Fibroblast of the aortic adventitia (primary cell): Measurements from ENCODE around the gene CGREF1. TPM values are rescaled to one million over a fixed set of nuclear protein-coding genes. Genes with fewer than 3 reads are reported as not detected.
A peak's percentile ranks its signal among the peaks of the same experiment; 100 is the strongest.

Experiments used
- DNase-seq: peaks from one replicate; pipeline ENCODE4 v3.0.0-alpha.2; 2010; ENCODE audit warnings: low read depth
- H3K4me3 ChIP-seq: 2 replicates; pipeline ENCODE4 v1.5.1; 2011; ENCODE audit warnings: low read depth, mild to moderate bottlenecking, control low read depth, low read length, moderate library complexity
- total RNA-seq: library from RNA; depleted of rRNA; stranded (reverse); fragments of >200 nt; gene quantifications from 2 replicates; pipeline ENCODE4 v1.2.3, GENCODE V29; 2012; ENCODE audit warnings: low replicate concordance
- TF ChIP-seq, protein P1 (sequence below): IDR thresholded peaks from 2 replicates; pipeline ENCODE4 v1.5.1; 2011; ENCODE audit warnings: mild to moderate bottlenecking, low read length, control low read depth, inconsistent platforms; ENCODE audit not compliant: insufficient read depth

Gene CGREF1
- total RNA-seq, 1 donor, result 4.7 TPM

GRCh38 chr2:27095745-27096651 is 22.9 kb downstream of the CGREF1 start:
- TF ChIP-seq, protein P1, sequence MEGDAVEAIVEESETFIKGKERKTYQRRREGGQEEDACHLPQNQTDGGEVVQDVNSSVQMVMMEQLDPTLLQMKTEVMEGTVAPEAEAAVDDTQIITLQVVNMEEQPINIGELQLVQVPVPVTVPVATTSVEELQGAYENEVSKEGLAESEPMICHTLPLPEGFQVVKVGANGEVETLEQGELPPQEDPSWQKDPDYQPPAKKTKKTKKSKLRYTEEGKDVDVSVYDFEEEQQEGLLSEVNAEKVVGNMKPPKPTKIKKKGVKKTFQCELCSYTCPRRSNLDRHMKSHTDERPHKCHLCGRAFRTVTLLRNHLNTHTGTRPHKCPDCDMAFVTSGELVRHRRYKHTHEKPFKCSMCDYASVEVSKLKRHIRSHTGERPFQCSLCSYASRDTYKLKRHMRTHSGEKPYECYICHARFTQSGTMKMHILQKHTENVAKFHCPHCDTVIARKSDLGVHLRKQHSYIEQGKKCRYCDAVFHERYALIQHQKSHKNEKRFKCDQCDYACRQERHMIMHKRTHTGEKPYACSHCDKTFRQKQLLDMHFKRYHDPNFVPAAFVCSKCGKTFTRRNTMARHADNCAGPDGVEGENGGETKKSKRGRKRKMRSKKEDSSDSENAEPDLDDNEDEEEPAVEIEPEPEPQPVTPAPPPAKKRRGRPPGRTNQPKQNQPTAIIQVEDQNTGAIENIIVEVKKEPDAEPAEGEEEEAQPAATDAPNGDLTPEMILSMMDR, result no peak
- peak; percentile 64 for DNase-seq
- no peak overlapping the region for H3K4me3 ChIP-seq

GRCh38 chr2:27095427-27095744 is 23.5 kb downstream of the CGREF1 start:
- no peak overlapping the region for H3K4me3 ChIP-seq
- TF ChIP-seq, protein P1, result no peak
- no peak for DNase-seq

DNA sequence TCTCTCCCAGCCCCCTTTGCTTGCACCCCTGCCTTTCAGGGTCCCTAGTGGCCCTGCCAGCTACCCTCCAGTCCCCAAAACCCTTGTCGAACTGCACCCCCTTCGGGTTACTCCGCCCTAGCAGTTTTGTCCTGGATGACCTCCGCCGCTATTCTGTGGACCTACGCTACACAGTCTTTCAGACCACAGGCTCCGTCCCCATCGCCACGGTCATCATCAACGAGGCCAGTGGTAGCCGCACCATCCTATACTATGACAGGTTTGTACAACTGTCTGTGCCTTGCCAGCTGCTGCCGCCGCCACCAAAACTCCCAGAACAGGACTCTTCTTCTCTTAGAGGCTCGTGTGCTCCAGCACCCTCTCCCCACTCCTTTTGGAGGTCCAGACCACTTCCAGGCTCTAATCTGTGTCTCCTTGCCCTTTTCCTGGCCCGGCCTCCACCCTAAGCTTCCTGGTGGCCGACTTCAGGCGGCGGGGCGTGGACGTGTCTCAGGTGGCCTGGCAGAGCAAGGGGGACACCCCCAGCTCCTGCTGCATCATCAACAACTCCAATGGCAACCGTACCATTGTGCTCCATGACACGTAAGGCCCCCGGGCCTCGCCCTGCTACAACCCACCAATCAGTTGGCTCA is 24.5 kb downstream of the CGREF1 start:
- TF ChIP-seq, protein P1, result no peak
- DNase-seq, result no peak
- H3K4me3 ChIP-seq, result no peak overlapping the region

GRCh38 chr2:27093430-27094352 is 25.2 kb downstream of the CGREF1 start:
- no peak for DNase-seq
- H3K4me3 ChIP-seq, result no peak overlapping the region
- TF ChIP-seq, protein P1, result no peak

DNA sequence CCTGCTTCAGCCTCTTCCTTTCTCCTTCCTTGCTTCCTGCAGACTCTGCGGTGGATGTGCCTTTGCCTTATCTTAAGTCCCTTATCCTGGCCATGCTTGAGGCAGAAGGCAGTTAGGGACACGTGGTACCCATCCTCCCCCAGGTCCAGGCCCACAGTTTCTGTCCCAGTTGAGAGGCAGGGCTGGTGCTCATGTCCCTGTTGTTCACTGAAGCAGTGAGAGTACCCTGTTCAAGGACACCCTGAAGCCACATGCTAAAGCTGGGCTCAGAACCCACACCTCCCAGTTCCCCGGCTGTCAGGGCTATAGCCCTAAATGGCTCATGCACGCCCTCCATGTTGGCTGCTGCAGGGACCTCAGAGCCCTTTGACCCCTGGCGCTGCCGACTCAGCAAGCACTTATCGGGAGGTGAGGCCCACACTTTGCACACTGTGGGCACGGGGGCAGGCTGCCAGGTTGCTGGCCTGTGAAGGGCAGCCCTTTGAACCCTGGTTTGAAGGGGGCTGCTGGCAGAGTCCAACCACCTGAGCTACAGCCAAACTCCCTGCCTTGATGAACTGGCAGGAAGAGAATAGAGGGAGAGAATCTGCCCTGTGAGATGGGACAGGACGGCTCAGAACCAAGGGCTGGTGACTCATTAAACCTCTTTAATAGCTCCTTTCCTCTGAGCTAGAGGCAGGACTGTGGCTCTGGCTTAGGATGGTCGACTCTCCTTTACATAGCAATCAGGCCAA is 26.1 kb downstream of the CGREF1 start:
- H3K4me3 ChIP-seq, result no peak overlapping the region
- TF ChIP-seq, protein P1, result no peak
- no peak for DNase-seq
